SK-N-SH (cell line): ENCODE measurements around the gene TEPSIN. TPM values are rescaled to one million over a fixed set of nuclear protein-coding genes. Genes with fewer than 3 reads are reported as not detected.

ENCODE experiments used
- CTCF ChIA-PET: fragments of 300-600, 350-600 bp; formaldehyde crosslinking; extraction: SDS; loops from one replicate; lab custom pipeline; 2021; lab: Yijun Ruan, JAX
- POLR2A ChIA-PET: fragments of 350-600 bp; sonication (Branson Sonifier 250); formaldehyde crosslinking; extraction: SDS; loops from one replicate; lab custom pipeline; 2020; ENCODE audit warnings: antibody characterized with exemption, inconsistent platforms; lab: Yijun Ruan, JAX
- DNase-seq: peaks from one replicate; pipeline ENCODE4 v3.0.0; 2012
- H2AFZ ChIP-seq: fragments of 200-600 bp; sonication (generic); 2 replicates; pipeline ENCODE4 v1.8.1; 2016; ENCODE audit warnings: antibody characterized with exemption, mild to moderate bottlenecking, low read depth
- H3F3A ChIP-seq: fragments of 200-600 bp; sonication (generic); replicated peaks from 2 replicates; pipeline ENCODE3; 2016; ENCODE audit warnings: antibody characterized with exemption, mild to moderate bottlenecking; ENCODE audit not compliant: insufficient read depth
- H3K27ac ChIP-seq, 2 experiments: fragments of 200-500 bp in 1 of 2; fragments of 200-600 bp in 1 of 2; sonication (Bioruptor generic) in 1 of 2; sonication (generic), shearing (Covaris generic) in 1 of 2; 2 replicates each; pipeline versions ENCODE4 v1.5.1 to v1.6.1; 2014 to 2016; ENCODE audit warnings: low read depth in 2 of 2, inconsistent platforms in 1 of 2, low read length in 1 of 2, mild to moderate bottlenecking in 1 of 2, mixed read lengths in 1 of 2
- H3K27me3 ChIP-seq: fragments of 200-600 bp; sonication (generic), shearing (Covaris generic); 2 replicates; pipeline ENCODE4 v1.6.1; 2016; ENCODE audit warnings: mixed run types; ENCODE audit not compliant: insufficient read depth
- H3K36me3 ChIP-seq, 2 experiments: fragments of 200-500 bp in 1 of 2; fragments of 200-600 bp in 1 of 2; sonication (Bioruptor generic) in 1 of 2; sonication (generic) in 1 of 2; replicated peaks in 1 of 2; 2 replicates each; pipeline versions ENCODE3 to v1.5.1; 2014 to 2016; ENCODE audit warnings: low read length in 1 of 2, mild to moderate bottlenecking in 1 of 2; ENCODE audit not compliant: insufficient read depth in 2 of 2, control insufficient read depth in 1 of 2
- H3K4me1 ChIP-seq, 2 experiments: fragments of 200-500 bp in 1 of 2; fragments of 200-600 bp in 1 of 2; sonication (Bioruptor generic) in 1 of 2; sonication (generic), shearing (Covaris generic) in 1 of 2; 2 replicates each; pipeline versions ENCODE4 v1.5.1 to v1.6.1; 2014 to 2016; ENCODE audit warnings: low read depth in 1 of 2, low read length in 1 of 2, mixed run types in 1 of 2; ENCODE audit not compliant: insufficient read depth in 2 of 2, control insufficient read depth in 1 of 2
- H3K4me2 ChIP-seq: fragments of 200-600 bp; sonication (generic), shearing (Covaris generic); 2 replicates; pipeline ENCODE4 v1.6.1; 2017; ENCODE audit warnings: mixed run types
- H3K4me3 ChIP-seq, 2 experiments: fragments of 200-500 bp in 1 of 2; fragments of 200-600 bp in 1 of 2; sonication (Bioruptor generic) in 1 of 2; sonication (generic), shearing (Covaris generic) in 1 of 2; 2 replicates each; pipeline versions ENCODE4 v1.5.1 to v1.8.1; 2014 to 2016; ENCODE audit warnings: low read depth in 2 of 2, inconsistent platforms in 1 of 2, low read length in 1 of 2, mild to moderate bottlenecking in 1 of 2, mixed read lengths in 1 of 2, moderate library complexity in 1 of 2
- H3K79me2 ChIP-seq: fragments of 200-600 bp; sonication (generic); 2 replicates; pipeline ENCODE4 v1.8.1; 2017; ENCODE audit warnings: mild to moderate bottlenecking; ENCODE audit not compliant: insufficient read depth
- H3K9ac ChIP-seq: fragments of 200-600 bp; sonication (generic); 2 replicates; pipeline ENCODE4 v1.6.1; 2017; ENCODE audit warnings: mixed run types
- H3K9me2 ChIP-seq: fragments of 200-600 bp; sonication (generic); 2 replicates; pipeline ENCODE4 v1.6.1; 2017; ENCODE audit warnings: mixed run types
- H3K9me3 ChIP-seq: fragments of 200-600 bp; sonication (generic); 2 replicates; pipeline ENCODE4 v1.6.1; 2017; ENCODE audit warnings: mixed run types, mild to moderate bottlenecking, moderate library complexity
- H4K20me1 ChIP-seq: fragments of 200-600 bp; sonication (generic); 2 replicates; pipeline ENCODE4 v1.6.1; 2017; ENCODE audit warnings: mild to moderate bottlenecking, mixed run types; ENCODE audit not compliant: insufficient read depth
- FOXJ3 ChIP-seq: sonication (generic); formaldehyde crosslinking; IDR thresholded peaks from 2 replicates; pipeline ENCODE4 v1.5.1; 2020; ENCODE audit warnings: mild to moderate bottlenecking, missing genetic modification reagents
- GATA2 ChIP-seq: sonication (generic); formaldehyde crosslinking; IDR thresholded peaks from 2 replicates; pipeline ENCODE4 v1.5.0; 2020; ENCODE audit warnings: mild to moderate bottlenecking, missing genetic modification reagents
- PBX3 ChIP-seq: IDR thresholded peaks from 2 replicates; pipeline ENCODE4; 2012
- REST ChIP-seq: IDR thresholded peaks from 2 replicates; pipeline ENCODE4 v1.6.1; 2012; ENCODE audit warnings: mild to moderate bottlenecking, low read depth, low read length, moderate library complexity
- RXRA ChIP-seq: IDR thresholded peaks from 2 replicates; pipeline ENCODE4 v1.4.0; 2012; ENCODE audit warnings: low read depth, mild to moderate bottlenecking, borderline replicate concordance
- SIN3A ChIP-seq: IDR thresholded peaks from 2 replicates; pipeline ENCODE4 v1.6.1; 2012; ENCODE audit warnings: low read depth, mild to moderate bottlenecking, low read length, moderate library complexity, borderline replicate concordance
- SMC3 ChIP-seq: IDR thresholded peaks from 2 replicates; pipeline ENCODE4 v1.6.1; 2012; ENCODE audit warnings: low read depth, low read length, improper control_type of control experiment
- TEAD4 ChIP-seq: IDR thresholded peaks from 2 replicates; pipeline ENCODE4 v1.4.0; 2012; ENCODE audit warnings: mild to moderate bottlenecking, borderline replicate concordance; ENCODE audit not compliant: insufficient read depth
- USF1 ChIP-seq: IDR thresholded peaks from 2 replicates; pipeline ENCODE4 v1.4.0; 2012; ENCODE audit warnings: low read depth, borderline replicate concordance
- USF2 ChIP-seq: fragments of 150-350 bp; IDR thresholded peaks from 2 replicates; pipeline ENCODE4 v1.6.1; 2017; ENCODE audit warnings: antibody characterized with exemption, low read length, low read depth, borderline replicate concordance
- WGBS: methylation state at CpG from one replicate; pipeline ENCODE4 v1.1.6; 2017; ENCODE audit warnings: low lambda C conversion rate; 5-methylcytosine and 5-hydroxymethylcytosine counted together
- polyA plus RNA-seq, 3 experiments: library from polyadenylated mRNA; depleted of rRNA; stranded (reverse); fragments of >200 nt; gene quantifications; 2 replicates each; pipeline ENCODE4 v1.2.3, GENCODE V29; 2012

The TEPSIN gene
- polyA plus RNA-seq, 1 of the 3 experiments (the other 2 are of a cell fraction): 35.3 TPM

GRCh38 chr17:81252987-81253329 is 14.1 kb upstream of the TEPSIN start:
- CTCF ChIA-PET: interaction anchor here (0.6 to 11.3 kb wide), 70 partner anchors 9 to 768 kb away, joined by 3 to 140 read pairs (median 4); partner anchors contain the start of genes BAHCC1, CEP131, FAAP100 and NDUFAF8
- peak overlapping the region in 1 of 2 experiments; percentile 21; a peak in 1 of 4 replicates for H3K4me3 ChIP-seq
- H3F3A ChIP-seq: no peaks in the 10 kb centered on the region
- H3K9me2 ChIP-seq: no peaks in the 10 kb centered on the region
- H3K4me2 ChIP-seq: no peak overlapping the region
- H4K20me1 ChIP-seq: peaks cover 12% of the 10 kb centered on the region; the same call in 1 of the 2 replicates
- WGBS: 80% methylated on average over 13 of the region's 15 CpGs
- peaks cover 13% of the 10 kb centered on the region; the same call in 1 of the 2 replicates for H3K79me2 ChIP-seq
- H3K9me3 ChIP-seq: no peaks in the 10 kb centered on the region
- no peaks in the 10 kb centered on the region for H3K27me3 ChIP-seq
- H3K36me3 ChIP-seq: peaks cover 35 to 44% of the 10 kb centered on the region in 2 experiments
- POLR2A ChIA-PET: interaction anchor here (1.3 kb wide), 1 partner anchor 232 kb away, joined by 5 read pairs; no protein-coding TSS in a partner anchor
- no peak overlapping the region for H3K9ac ChIP-seq
- no peak for DNase-seq
- no peak overlapping the region for H2AFZ ChIP-seq
- TF ChIP-seq SIN3A (no peak), FOXJ3 (CRISPR knock-in tag) (no peak), PBX3 (no peak), TEAD4 (no peak), SMC3 (no peak), USF2 (no peak), USF1 (no peak), GATA2 (CRISPR knock-in tag) (no peak), RXRA (no peak), REST (no peak)
- peaks cover 0 to 33% of the 10 kb centered on the region in 2 experiments; a peak in 1 of 4 replicates for H3K4me1 ChIP-seq
- peak overlapping the region in 1 of 2 experiments; percentile 62; a peak in 2 of 4 replicates for H3K27ac ChIP-seq
